ENCODE data around the gene HPS4.
A peak's percentile ranks its signal among the peaks of the same experiment; 100 is the strongest.
"Not testable (repeated sequence)": the region's sequence is repeated elsewhere in the genome, so short reads cannot be mapped to it uniquely, and the experiment has no call there.

The HPS4 gene

DNA sequence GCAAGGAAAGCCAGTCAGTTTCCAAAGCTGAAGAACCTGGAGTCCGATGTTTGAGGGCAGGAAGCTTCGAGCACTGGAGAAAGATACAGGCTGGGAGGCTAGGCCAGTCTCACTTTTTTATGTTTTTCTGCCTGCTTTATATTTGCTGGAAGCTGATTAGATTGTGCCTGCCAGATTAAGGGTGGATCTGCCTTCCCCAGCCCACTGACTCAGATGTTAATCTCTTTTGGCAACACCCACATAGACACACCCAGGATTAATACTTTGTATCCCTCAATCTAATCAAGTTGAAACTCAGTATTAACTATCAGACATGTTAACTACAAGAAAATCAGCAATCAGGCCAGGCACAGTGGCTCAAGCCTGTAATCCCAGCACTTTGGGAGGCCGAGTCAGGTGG is 44.8 kb downstream of the HPS4 start:
- not testable (repeated sequence) for DNase-seq

GRCh38 chr22:26437694-26438392 is 45.7 kb downstream of the HPS4 start:
- DNase-seq: no peak

DNA sequence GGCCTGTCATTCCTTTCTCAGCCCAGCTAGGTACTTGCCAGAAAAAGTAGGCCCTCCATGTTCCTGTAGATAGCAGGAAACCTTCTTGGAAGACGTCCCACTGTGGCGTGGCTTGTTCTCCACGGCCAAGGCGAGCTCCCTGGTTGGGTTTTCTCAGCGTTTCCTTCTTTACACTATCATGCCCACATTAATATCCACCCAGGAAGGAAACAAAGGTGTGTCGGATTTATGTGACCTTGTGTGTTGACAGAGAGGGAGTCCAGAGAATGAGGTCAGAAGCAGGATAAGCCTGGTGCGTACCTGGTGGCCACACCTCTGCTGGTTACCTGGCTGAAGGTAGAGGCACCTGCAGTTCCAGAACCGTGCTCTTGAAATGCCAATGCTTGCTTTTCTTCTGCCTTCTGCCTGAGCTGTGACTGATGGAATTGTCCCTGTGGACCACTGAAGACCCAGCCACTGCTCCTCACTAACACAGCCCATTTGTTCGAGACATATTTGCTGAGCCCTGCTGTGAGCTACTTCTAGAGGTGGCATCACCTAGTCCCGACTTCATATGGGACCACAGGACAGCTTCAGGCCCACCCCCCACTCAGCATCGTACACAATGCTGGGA is 46.6 kb downstream of the HPS4 start:
- DNase-seq: no peak

GRCh38 chr22:26435327-26436093 is 48.1 kb downstream of the HPS4 start:
- no peak for DNase-seq

DNA sequence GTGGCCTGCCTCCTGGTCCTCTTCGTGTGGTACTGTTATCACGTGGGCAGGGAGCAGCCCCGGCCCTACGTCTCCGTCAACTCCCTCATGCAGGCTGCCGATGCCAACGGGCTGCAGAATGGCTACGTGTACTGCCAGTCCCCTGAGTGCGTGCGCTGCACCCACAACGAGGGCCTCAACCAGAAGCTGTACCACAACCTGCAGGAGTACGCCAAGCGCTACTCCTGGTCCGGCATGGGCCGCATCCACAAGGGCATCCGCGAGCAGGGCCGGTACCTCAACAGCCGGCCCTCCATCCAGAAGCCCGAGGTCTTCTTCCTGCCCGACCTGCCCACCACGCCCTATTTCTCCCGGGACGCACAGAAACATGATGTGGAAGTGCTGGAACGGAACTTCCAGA is 49.8 kb downstream of the HPS4 start:
- DNase-seq: no peak

- no peak for DNase-seq
Measured at GRCh38 chr22:26432619-26433311, 50.8 kb downstream of the HPS4 start.

DNA sequence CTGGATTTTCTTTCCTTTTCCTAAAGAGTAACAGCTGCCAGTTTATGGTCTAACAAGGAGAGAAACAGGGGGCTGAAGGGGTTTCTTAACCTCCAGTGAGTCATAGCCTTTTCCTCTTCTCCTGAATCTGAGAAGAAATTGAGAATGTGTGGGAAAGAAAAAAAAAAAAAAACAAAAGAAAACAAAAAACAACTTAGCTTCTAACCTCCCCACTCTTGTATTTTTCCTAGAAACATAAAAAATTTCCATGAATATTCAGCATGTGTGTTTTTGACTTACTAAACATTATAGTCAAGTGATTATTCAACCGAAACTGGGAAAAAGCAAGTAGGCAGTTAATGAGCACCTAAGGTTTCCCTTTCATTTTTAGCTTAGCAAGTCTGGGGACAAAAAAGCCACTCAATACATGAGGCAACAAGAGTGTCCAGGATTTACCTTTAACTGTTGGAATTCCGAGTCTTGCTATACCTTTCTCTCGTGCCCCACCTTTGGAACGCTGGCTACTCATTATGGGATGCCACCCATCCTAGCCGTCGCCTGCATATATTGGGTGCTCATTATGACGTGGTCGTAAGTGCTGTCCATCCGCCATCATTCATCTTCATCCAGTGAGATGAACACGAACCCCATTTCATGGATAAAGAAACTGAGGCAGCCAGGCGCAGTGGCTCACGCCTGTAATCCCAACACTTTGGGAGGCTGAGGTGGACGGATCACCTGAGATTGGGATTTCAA is 52.2 kb downstream of the HPS4 start:
- no peak for DNase-seq

DNA sequence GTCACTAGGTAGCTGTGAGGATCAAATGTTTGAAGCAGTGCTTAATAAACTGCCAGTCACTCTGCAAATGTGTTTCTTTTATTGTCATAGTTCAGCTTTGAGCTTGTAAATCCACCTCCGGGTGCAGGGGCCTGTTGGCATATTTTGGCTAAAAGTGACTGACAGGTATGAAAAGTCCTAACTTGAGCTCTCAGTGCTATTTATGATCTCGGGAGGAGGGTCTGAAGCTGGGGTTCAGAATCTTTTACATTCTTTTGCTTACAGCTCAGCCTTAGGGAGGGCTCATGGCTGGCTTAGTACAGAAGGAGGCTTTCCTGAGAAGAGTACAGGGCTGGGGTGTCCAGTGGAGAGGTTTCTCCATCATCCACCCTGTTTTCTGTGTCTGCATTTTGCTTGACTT is 53.0 kb downstream of the HPS4 start:
- DNase-seq: no peak

DNA sequence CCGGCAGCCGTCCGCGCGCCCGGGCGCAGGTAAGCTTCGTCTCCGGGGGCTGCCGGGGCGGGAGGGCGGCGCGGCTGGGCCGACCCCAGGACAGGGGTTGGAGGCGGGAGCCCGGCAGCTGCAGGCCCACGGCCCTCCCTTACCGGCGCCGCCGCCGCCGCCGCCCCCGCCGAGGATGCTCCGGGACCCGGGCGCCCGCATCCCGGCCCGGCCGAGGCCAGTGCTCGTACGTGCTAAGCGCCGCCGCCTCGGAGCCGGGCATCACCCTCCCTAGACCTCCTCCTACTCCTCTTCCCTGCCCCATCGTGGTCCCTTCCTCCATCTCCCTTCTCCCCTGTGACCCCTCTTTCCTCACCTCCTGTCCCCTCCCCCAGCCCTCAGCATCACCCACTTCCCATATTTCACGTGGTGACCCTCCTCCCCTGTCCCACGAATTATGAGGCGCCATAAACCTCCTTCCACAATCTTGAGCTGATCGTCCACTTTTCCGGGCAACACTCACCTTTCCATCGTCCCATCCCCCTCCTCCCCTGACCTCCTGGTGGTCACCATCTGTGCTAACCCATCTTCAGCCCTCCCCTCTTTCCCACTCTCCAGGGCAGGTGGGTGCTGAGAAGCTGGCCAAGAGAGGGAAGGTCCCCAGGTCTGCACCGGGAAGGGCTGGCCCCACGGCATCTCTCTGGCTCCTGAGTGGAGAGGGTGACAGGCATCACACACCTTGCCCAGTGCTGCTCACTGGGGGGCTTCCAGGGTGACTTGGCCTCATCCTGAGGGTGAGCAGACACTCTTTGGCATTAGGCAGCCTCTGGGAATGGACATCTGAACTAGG is 53.9 kb downstream of the HPS4 start:
- DNase-seq: no peak

DNA sequence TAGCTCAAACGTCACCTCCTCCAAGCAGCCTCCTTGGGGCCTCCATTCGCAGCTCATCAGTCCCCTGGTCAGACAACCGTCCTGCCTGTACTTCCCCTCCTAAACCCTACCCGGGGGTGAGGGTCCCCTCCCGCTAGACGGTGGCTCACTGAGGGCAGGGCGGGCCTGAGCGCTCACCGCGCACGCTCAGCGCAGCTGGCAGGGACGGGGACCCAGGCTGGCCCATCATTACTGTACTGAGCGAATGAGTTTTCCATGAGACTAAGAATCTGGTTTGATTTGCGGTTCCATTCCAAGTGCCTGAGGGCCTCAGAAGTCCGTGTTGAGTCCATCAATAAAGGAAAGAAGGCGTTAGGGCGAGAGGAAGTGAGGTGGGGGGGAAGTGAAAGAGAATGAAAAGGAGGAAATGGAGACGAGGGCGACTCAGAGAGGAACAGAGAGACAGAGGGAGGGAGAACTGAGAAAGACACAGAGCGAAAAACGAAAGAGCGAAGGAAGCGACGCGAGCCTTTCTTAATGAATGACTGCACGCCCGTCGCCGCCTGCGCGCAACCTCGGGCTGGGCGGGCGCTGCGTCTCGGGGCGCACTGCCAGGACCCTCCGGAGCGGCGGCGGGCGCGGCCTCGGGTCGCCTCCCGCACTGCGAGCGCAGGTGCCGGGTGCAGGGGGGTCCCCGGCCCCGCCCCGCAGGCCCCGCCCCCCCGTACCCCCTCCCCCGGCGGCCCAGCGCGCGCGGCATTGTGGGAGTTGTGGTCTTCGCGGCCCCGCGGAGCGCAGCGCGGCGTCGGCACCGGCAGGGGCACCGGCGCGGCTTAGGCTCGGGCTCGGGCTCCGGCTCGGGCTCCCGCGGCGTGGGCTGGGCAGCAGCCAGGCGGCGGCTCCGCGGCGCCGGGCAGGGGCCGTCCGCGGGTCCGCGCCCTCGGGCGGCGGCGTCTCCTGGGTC is 54.8 kb downstream of the HPS4 start, which contains the start of gene ASPHD2:
Gene ASPHD2 (plus strand): TSS at position 746 of the 943 bp plus-strand sequence. CDS start 4,356 bp downstream, outside the sequence.
- peak; percentile 56 to 66 for DNase-seq

DNA sequence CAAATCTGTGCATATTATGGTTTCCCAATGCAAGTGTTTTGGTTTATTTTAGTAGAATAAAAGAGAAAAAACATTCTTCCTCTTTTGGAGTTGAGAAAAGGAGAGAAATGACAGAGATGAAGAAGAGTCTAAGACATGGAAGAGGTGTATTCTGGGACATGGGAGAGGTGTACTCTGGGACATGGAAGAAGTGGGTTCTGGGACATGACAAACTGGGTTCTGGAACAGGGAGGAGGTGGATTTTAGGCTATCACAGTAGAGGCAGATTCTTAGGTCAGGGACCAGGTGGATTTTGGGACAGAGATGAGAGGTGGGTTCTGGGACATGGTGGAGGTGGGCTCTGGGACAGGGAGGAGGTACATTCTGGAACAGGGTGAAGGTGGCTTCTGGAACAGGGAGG is 56.7 kb downstream of the HPS4 start:
- DNase-seq: no peak

DNA sequence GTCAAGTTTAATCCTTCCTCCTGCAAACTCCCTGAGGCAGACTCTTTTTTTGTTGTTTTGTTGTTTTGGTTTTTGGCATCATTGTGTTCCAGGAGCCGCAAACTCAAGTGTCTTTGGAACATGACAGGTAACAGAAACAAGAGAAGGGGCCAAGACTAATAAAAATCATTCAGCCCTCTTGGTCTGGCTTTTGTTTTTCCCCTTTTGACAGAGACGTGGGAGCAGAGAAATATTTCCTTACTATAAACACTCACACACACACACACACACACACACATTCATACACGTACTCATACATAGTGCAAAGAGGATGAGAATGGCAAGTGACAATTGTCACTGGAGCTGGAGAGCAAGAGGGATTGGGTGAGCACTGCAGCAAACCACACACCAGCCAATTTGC is 65.0 kb downstream of the HPS4 start:
- DNase-seq: no peak

DNA sequence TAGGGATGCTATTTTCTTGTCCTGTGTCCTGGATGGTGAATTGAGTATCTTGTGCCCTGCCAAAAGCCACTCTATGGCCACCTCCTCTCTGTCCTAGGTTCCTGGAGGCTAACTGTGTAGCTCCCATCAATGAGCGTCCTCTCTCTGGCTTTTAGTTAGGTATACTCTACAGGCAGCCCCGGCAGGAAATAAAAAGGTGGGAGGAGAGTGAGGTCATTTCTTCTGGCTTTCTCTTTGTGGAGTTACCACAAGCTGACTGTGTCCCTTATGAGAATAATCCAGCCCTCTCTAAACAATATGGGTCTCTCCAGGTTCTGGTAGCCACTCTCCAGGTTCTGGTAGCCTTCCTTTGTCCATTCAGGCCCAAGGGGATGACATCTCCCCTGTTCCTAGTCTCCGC is 66.2 kb downstream of the HPS4 start:
- no peak for DNase-seq

DNA sequence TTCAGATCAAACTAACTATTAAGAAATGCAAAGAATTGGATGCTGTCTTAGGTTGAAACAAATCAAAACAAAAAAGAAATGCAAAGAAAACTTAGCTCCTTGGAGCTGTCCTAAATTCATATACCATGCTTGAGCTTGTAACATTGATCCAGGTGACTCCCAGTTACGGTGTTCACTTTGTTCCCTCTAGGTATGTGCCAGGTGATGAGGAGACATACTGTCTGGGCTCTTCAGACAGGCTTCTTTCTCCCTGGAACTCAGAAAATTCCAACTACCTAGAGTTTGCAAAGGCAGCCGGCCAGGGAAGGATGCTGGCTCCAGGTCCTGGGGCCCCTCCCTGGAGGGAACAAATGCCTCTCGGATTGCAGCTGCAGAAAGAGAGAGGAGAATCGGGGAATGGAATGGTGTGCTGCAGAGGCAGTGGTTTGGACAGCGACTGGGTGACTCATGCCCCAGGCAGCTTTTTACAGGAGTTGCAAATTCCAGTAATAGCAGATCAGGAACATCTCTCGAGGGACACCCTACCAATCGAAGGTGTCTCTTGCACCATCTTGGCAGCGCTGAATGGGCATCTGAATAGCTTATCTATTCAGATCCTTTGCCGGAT is 66.8 kb downstream of the HPS4 start:
- DNase-seq: no peak

- no peak for DNase-seq
Measured at GRCh38 chr22:26416256-26416655, 67.3 kb downstream of the HPS4 start.

GRCh38 chr22:26414347-26414746 is 69.2 kb downstream of the HPS4 start:
- no peak for DNase-seq

- DNase-seq: no peak
Measured at GRCh38 chr22:26410386-26410785, 73.2 kb downstream of the HPS4 start.

GRCh38 chr22:26409719-26410335 is 73.8 kb downstream of the HPS4 start:
- no peak for DNase-seq

GRCh38 chr22:26408562-26409220 is 74.9 kb downstream of the HPS4 start:
- DNase-seq: not testable (repeated sequence)

All from stimulated activated CD4-positive, alpha-beta T cell treated with anti-CD3 and anti-CD28 coated beads, Interleukin-2, amount 100 ng/mL, for 48 hours (primary cell).